Measurements from ENCODE around the gene EXTL1. TPM values are rescaled to one million over a fixed set of nuclear protein-coding genes. Genes with fewer than 3 reads are reported as not detected.

The EXTL1 gene
- total and polyA plus RNA-seq, 2 donors (not counting 3 experiments of a cell fraction or from before 2014, with no cell fraction given): not detected

GRCh38 chr1:26041978-26042377 lies 20.4 kb downstream of the EXTL1 start:
- Histone ChIP-seq H3K27me3 (ENCODE audit: control insufficient read depth in 2 of 2, insufficient read depth in 2 of 2, low read length in 2 of 2) (peaks cover 31 to 33% of the 10 kb centered on the region in 2 experiments), H3K4me2 (ENCODE audit: insufficient read depth, low read length) (no peak overlapping the region), H2AFZ (ENCODE audit: low read depth, low read length) (no peak overlapping the region), H3K27ac (ENCODE audit: insufficient read depth, low read depth, low read length) (no peak overlapping the region), H3K9ac (replicated peaks; ENCODE audit: extremely low read depth, insufficient read depth, low read length) (no peak overlapping the region), H3K9me1 (replicated peaks; ENCODE audit: control insufficient read depth, extremely low read depth, insufficient read depth, low read length) (no peaks in the 10 kb centered on the region), H3K36me3 (ENCODE audit: control insufficient read depth in 2 of 2, extremely low read depth in 1 of 2, insufficient read depth in 2 of 2, low read length in 2 of 2) (no peaks in the 10 kb centered on the region), H3K9me3 (replicated peaks; ENCODE audit: control insufficient read depth, insufficient read depth, low read length) (no peaks in the 10 kb centered on the region), H3K4me1 (ENCODE audit: control insufficient read depth, extremely low read depth, insufficient read depth, low read length) (no peaks in the 10 kb centered on the region), H3K4me3 (replicated peaks in 1 of 3; ENCODE audit: insufficient read depth in 1 of 3, low read depth in 1 of 3, low read length in 3 of 3) (no peak overlapping the region), H4K20me1 (replicated peaks; ENCODE audit: control insufficient read depth, extremely low read depth, insufficient read depth, low read length) (no peaks in the 10 kb centered on the region), H3K79me2 (ENCODE audit: control insufficient read depth, insufficient read depth, low read length) (no peaks in the 10 kb centered on the region)
- DNase-seq (ENCODE audit: low read depth, low spot score) (no peak), FAIRE-seq (no peak)
- intact Hi-C loops (cut with micrococcal nuclease) (no loop called here), dilution Hi-C loops (cut with MboI; ENCODE audit: extremely low pct_ligation_motif_present, low sequenced_read_pairs) (no loop called here)
- ChIA-PET POLR2A (no interaction called here), CTCF (interaction anchor here (0.6 to 2.7 kb wide), 6 partner anchors 63 to 322 kb away, joined by 3 to 7 read pairs (median 3); partner anchors contain the start of gene ZNF593)
- BruUV-seq (replicated peaks): no TSS peak
- TF ChIP-seq GATA2 (IDR thresholded peaks at IDR 0.05; ENCODE audit: insufficient read depth, insufficient read length, low read depth, low read length) (no peak), EZH2 (IDR thresholded peaks at IDR 0.05; ENCODE audit: borderline replicate concordance, low read depth, low read length, severe bottlenecking) (no peak), POLR2AphosphoS5 (IDR thresholded peaks at IDR 0.05; ENCODE audit: insufficient read depth, low read depth, low read length) (no peak), FOS (IDR thresholded peaks at IDR 0.05; ENCODE audit: borderline replicate concordance, insufficient read depth, low read length) (no peak), MYC (IDR thresholded peaks at IDR 0.05; ENCODE audit: low read depth, low read length) (no peak), JUN (IDR thresholded peaks at IDR 0.05; ENCODE audit: borderline replicate concordance, insufficient read depth, insufficient read length, low read depth) (no peak), CTCF (IDR thresholded peaks at IDR 0.05; ENCODE audit: extremely low read depth in 1 of 2, insufficient read depth in 1 of 2, low read depth in 1 of 2, low read length in 2 of 2) (no peak), POLR2A (IDR thresholded peaks at IDR 0.05; ENCODE audit: low read depth, low read length) (no peak)
- TF ChIP-seq, protein P1, sequence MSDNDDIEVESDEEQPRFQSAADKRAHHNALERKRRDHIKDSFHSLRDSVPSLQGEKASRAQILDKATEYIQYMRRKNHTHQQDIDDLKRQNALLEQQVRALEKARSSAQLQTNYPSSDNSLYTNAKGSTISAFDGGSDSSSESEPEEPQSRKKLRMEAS (IDR thresholded peaks at IDR 0.05; ENCODE audit: insufficient read depth, insufficient read length): no peak
